GM21360 (cell line): ENCODE measurements around the gene RASGRF1.

ENCODE experiments used
- ATAC-seq: cut with Tn5 transposase; IDR thresholded peaks from one replicate; pipeline ENCODE4 v1.9.1; 2021; ENCODE audit warnings: mild to moderate bottlenecking, moderate library complexity; ENCODE audit not compliant: unreplicated experiment

Gene RASGRF1

DNA sequence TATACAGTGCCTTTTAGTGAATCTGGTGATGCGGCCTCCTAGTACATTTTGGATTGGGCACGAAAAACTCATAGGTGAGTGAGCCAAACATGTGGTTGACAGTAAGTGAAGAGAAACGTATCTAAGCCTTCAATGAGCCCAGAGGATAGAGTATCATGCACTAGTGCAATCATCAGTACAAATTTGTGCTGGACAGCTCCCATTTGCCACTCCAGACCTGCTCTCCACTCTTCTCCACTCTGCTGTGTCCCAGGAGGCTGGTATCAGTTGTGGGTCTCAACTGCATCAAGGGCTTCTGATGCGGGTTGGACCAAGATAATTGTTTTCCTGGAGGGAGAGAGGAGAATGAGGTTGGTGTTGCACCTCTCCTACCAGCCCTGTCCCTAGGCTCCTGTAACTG lies 9.1 kb upstream of the RASGRF1 start:
- ATAC-seq, result no peak

DNA sequence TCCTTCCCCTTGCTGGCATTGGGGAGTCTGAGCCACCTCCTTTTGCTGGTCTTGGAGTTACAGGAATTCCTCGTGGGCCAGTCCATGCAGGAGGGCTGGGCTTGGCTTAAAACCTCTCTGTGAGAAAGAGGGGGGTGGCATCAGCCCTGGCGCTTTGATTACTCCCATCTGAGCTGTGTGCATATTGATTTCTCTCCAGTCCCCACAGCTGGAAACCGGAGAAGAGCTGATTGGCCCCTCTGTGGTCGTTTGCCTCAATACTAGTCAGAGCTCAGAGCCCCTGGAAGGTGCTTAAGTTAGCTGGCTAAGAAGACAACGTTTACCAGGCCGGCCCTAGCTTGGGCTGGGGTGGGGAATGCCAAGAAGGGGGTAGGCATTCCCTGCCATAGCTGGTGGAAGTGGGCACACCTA lies 4.0 kb upstream of the RASGRF1 start:
- ATAC-seq, result no peak

DNA sequence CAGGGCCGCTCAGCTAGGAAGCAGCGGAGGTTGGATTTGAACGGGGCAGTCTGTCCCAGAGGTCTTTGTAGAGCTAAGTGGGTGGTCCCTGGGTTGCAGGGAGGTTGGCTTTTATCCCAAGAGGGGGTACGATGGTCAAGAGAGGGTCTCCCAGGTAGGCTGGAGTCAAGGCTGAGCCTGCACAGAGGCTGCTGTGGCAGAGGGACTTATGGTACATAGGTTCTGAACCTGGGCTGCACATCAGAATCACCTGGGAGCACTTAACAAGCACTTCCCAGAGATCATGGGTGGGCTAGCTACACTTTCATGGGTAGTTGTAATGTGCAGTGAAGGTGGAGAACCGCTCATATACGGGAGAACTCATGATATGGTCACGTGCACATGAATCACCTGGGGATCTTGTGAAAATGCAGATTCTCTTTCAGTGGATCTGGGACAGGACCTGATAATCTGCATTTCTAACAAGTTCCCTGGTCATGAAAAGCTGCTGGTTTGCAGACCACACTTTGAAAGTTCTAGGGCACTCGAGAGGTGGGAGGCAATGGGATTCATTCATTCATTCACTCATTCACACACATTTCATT lies 2.9 kb upstream of the RASGRF1 start:
- ATAC-seq, result no peak

DNA sequence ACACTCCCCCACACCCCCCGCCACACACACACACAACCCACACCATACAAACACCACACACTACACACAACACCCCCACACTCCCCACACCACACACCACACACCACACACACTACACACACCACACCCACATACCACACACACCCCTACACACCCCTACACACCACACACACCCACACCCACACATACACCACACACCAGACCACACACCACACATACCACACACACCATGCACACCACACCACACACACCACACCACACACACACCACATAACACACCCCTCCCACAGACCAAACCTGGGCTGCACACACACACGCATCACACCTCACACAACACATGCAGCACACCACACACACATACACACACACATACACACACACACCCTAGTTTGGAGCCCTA lies 1.8 kb upstream of the RASGRF1 start:
- no peak for ATAC-seq

DNA sequence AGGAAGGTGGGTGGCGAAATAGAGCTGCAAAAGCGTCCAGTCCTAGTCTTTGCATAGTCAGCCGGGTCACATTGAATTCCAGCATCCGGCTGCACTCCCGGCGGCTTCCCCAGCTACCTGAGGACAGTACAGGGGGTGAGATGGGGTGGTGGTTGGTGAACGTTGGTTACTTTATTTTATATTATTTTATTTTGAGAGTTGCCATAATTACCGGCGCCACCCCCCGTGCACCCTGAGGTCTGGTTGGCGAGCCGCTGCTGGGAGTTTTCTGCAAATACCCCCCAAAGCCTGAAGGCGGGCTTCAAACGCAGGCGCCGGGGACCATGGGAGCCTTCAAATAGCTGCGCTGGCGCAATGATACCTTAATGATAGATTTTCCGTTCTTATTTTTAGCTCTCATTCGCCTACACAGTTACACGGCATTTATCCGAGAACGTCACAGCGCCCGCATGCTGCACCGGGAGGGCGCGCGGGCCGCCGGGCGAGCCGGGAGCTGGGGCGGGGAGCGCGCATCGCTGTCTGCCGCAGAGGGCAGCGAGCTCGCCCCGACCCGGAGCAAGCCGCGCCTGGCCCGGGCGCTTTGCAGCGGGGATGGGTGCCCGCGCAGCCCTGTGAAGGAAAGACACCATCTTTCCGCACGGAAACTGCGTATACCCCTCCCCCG lies 756 bp upstream of the RASGRF1 start:
- ATAC-seq, result no peak

DNA sequence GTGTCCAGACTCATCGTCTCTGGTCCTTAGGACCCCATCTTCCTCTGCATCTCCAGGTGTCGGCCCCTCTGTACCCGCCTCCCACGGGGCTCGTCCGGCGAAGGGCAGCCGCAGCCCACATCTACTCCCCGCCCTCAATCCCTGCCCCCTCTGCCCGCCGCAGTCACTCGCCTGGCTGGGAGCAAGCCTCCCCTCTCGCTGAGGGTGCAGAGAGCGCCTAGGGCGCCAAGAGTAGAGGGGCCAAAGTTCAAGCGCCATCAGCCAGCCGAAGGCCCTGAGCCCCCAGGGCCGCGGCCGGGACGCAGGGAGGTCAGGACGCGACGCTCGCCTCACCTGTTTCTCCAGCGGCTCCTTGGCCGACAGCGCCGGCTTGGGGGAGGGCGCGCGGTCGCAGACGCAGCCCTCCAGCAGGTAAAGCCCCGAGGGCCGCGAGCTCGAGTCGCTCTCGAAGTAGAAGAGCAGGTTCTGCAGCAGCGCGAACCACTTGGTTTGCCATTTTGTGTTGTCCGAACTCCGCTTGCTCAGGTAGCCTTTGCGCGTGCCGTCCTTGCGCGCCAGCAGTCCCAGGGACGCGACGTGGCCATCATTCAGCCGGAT lies 592 bp downstream of the RASGRF1 start:
- ATAC-seq, result no peak

DNA sequence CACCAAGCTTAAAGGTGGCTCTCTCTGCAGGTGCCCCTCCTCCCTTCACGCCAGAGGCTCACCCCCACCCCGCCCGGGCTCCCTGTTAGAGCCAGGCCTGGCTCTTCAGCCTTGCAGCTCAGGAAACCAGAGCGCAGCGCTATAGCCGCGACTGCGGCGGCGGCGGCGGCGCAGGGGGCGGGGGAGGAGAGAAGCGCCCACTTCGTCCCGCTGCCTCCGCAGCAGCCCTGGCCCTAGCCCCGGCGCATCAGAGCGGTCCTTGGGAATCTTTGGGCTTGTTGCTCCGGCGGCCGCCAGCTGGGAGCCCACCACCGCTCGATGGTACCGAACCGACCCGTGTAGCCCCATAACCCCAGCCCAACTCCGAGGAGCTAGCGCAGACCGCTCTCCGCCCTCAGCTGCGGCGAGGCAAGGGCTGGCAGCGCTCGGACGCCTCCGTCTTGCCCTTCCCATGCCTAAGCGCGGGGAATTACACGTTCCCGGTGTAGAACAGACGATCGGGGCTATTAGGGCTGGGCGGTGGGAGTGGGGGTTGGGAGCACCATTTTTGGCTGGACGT lies 1.2 kb downstream of the RASGRF1 start:
- ATAC-seq, result no peak

DNA sequence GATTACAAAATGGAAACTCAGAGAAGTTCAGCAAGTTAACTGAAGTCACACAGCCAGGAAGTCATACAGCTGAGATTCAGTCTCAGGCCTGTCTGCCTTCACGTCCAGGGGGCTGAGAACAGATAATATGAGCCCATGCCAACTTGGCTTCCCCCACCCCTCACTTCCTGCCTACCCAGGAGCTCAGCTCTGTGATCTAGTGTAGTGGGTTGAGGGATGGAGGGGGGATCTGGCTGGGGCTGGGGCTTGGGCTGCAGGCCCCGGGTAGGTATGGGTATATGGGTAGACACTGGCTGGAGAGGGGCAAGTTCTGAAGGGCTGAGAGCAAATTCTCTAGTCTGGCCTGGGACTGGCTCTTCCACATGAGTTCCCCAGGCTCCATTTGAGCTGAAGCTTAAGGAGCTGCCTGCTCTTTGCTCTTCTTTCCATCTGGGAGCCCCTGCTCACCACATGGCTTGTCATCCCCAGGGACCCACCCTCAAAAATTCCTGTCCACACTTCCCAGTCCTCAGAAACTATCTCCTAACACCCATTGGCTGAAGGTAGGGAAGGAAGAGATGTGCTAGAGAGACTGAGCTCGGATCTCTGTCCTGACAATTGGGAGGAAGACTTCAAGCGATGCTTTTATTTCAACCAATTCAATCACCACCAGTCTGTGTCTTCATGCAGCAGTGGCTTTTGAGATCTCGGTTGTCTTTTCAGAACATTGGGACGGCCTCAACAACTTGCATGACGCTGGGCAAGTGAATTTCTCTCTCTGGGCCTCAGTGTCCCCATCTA lies 2.0 kb downstream of the RASGRF1 start:
- no peak for ATAC-seq

DNA sequence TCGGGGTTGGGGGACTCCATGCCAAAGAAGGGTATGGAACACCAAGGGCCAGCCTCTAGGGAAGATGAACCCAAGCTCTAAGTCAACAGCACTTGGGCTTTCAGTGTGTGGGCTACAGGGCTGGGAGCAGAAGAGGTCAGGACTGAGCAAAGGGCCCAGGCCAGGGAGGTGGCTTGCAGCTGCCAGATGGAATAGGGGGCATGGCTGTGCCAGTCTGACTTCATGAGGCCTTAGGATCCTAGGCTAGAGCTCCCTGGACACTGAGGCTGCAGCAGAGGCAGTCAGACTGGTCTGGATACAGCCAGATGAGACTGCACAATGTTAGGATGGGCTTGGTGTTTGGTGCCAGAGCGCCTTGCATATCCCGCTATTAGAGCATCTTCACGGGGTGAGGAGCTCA lies 3.8 kb downstream of the RASGRF1 start:
- no peak for ATAC-seq

DNA sequence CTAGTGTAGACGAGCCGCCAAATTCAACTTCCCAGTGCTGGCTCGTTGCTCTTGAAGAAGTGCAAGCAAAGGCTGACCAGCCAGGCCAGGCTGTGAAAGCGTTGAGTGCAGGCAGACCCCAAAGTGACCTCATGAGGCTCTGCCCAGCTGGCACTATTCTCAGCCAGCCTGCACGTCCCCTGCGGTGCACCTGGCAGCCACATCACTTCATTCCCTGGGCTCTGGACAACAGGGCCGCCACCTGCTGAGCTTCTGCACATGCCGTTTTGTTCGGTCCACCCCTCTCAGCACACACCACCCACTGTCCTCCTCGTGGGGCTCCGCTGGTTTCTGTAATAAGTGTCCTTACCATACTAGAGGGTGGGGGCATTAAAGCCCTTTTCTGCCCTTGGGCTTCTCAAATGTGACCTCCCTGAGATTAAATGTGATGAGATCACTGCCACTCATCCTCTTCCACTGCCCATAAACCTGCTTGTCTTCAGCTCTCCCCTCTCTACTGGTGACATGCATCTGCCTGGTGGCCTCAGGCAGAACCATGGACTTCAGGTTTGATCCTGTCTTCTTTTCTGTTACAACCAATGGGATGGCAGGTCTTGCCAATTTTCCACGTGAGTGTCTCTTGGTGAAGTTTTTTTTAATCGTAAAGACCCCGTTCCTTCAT lies 6.1 kb downstream of the RASGRF1 start:
- ATAC-seq, result no peak

DNA sequence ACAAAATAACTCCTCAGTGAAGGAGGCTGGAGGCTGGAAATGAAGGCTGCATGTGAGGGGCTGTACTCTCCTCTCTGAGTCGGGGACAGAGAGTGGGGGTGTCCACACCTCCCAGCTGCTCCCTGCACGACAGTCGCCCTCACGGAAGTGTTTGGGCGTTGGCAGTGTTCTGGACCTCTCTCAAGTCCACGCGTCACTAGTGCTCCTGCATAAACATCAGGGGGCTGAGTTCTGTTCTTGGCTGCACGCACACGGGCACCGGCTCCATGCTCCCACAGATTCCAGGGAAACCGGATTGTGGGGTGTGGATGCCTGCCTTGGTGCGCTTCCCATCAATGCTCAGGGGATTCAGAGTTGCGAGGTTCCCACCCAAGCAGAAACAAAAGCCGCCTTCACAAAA lies 7.4 kb downstream of the RASGRF1 start:
- no peak for ATAC-seq

DNA sequence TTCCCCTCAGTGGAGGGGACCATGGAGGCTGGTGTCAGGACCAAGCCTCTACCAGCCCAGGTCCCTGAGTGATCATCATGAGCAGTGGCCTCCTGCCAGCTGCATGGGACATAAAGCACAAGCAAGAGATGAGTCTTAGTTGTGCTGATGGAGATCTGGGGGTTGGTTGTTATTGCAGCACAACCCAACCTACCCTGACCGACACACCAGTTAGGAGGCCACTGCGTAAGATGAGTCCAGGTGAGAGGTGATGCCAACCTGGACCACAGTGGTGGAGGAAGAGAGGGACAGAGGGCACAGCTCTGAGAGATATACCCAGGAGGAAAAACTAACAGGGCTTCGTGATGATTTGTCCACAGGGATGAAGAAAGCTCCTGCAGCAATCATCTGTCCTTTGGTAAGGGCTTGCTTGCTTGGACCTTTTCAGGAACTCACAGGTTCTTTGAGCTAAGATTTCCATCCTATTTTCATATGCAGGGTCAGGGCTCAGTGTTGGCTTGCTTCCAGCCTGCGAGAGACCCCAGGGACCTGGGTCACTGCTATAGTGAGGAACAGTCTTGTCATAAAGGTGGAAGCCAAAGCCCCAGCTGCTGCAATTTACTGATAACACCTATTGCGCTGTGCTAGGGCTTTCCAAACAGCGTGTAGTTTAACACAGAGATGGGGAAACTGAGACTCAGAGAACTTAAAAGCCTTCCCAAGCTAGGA lies 8.1 kb downstream of the RASGRF1 start:
- no peak for ATAC-seq

DNA sequence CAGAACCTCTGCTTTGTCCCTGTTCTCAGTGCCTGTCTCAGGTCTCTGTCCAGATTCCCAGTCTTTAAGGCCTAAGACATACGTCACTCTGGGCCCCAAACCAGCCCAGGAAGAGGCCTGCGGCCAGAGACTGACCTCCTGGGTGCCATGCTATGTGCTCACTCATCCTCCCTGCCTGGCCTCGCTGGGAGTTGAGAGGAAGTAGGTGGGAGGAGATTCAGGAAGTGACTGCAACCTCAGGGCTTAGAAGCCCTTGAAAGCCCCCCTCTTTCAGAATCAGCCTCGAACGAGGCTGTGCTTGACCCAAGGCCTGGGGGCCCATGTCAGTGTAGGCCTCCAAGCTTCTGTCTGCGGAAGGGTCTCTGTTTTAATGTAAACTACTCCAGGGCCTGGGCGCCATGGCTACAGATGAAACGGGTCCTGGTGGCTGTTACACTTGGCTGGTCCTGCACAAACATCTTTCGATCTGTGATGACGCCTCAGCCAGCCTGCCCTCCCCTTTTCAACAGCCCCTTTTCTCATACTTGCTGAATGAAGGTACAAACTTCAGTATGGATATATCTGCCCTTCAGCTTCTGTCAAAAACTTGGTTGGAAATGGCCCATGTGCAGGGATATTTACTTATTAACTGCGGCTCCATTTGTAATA lies 11.7 kb downstream of the RASGRF1 start:
- no peak for ATAC-seq

DNA sequence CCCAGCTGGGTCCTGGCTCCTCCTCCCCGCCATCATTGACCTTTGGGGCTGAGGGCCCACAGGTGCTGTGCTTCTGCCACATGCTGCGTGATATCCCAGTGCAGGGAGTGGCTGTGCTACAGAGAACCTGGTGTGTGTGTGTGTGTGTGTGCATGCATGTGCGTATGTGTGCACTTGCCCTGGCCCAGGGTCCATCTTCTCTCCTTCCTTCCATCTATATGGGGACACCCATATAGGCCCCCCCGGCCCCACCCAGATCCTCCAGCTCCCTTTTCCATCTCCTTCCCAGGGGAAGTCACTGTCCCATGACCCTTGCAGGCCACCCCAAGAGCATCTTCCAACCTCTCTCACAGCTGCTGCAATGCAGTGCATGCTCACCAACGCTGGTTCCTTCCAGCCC lies 12.6 kb downstream of the RASGRF1 start:
- no peak for ATAC-seq

DNA sequence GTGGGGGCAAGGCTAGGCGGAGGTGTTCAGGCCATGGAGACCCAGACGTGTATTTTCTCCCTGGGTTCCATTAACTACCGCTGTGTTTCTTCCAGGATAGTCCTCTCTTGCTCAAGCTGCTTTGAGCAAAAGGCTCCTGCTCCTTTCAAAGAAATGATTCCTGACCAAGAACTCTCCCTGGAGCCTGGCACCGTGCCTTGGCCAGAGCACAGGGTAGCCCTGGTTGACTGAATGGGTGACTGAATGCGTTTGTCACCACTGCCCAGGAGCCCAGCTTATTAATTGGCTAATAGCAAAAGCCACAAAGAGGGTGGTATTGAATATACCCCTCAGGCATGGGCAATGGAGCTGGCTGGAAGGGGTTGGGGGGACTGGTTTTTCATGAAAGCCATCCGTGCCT lies 13.9 kb downstream of the RASGRF1 start:
- no peak for ATAC-seq

DNA sequence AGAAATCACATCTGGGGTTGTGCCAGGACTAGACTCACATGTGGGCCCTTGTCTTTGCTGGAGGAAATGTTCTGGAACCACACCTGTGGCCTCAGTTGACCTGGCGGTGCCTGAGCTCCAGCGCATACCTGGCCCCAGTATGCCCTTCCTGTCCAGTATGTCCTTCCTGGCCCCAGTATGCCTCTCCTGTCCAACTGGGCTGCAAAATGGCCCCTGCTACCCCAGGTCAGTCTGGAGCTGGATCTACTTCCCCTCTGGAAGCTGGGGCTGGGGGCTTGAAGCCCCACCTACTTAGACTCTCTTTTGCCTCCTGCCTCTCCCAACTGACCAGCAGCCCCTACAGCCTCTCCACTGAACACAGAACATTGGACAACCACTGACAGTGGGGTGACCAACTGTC lies 15.3 kb downstream of the RASGRF1 start:
- no peak for ATAC-seq

DNA sequence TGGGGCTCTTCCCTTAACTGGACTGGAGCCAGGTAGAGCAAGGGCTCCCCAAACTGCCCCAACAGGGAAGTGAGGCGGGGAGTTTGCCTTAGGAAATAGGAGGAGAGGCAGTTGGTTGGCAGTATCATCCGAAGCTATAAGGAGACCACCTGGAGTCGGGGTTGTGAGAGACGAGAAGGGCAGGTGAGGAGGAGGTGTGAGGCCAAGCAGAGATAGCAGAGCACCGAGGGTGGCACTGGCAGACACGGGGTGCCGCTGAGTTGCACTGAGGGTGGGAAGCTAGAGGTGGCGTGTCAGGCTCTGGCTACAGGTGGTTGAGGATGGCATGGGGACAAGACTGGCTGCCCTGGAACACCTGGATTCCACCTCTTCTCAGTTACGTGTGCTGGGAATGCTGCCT lies 17.2 kb downstream of the RASGRF1 start:
- ATAC-seq, result no peak

DNA sequence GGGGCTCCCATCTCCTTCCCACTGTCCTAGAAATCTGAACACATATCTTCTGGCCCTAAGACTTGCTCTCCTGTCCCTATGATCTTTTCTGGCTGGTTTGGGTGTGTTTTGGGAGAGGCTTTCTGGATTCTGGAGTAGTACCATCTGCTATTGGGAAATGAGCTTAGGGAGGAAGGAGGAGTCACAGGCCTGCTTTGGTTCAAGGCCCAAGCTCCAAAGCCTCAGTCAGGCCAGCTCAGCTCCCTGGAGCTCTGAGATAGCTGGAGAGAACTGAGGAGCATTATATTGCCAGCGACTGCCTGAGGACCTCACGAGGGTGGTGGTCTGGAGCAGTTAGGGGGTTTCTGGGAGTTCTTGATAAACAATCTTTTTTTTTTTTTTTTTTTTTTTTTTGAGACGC lies 18.7 kb downstream of the RASGRF1 start:
- ATAC-seq, result no peak

DNA sequence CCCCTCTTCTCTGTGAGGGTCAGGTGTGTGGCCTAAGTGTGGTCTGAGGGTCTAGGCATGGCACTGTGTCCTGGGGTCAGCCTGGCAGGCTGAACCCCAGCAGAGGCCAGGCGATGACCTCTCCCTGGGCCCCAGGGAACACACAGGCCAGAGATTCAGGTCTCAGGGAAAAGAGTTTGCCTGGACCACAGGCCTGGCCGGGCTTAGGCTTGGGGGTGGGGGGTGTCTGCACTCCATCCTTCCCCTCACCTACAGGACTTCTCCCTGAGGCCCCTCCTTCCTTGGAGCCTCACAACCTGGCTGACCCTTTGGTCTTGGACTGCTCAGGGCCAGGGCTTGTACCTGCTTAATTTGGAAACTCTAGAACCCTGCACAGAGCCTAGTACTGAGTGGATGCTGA lies 21.8 kb downstream of the RASGRF1 start:
- no peak for ATAC-seq

DNA sequence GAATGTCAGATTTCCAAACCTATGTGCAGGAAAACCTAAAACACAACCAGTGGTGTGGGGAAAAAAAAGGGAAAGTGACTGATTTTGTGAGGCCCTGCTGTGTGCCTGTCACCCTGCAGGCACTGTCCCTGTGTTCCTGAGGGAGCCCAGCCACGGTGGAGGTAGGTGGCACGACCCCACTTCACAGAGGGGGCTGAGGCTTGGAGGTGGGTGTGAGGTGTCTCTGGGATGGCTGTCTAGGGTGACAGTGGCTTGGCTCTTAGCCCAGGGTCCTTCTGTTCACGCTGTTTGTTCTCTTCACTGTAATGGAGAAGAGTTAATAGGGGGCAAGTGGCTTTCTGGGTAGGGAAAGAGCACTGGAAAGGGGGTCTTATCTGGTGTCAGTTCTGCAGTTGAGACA lies 22.6 kb downstream of the RASGRF1 start:
- ATAC-seq, result no peak
